HT-29 (cell line): ENCODE results near the gene CLEC4A. TPM values are rescaled to one million over a fixed set of nuclear protein-coding genes. Genes with fewer than 3 reads are reported as not detected.
A peak's percentile ranks its signal among the peaks of the same experiment; 100 is the strongest.
"Not testable (repeated sequence)": the region's sequence is repeated elsewhere in the genome, so short reads cannot be mapped to it uniquely, and the experiment has no call there.

Source experiments
- DNase-seq: peaks from one replicate; pipeline ENCODE4 v3.0.0-alpha.2; 2015; ENCODE audit warnings: low spot score
- total RNA-seq: library from RNA; depleted of rRNA; stranded (reverse); fragments of >200 nt; shearing (Covaris generic); gene quantifications from 2 replicates; pipeline ENCODE4 v1.2.3, GENCODE V29; 2014; rRNA removed

Gene CLEC4A
- total RNA-seq = 0.64 TPM in 1 of 2 replicates, not detected in the other

DNA sequence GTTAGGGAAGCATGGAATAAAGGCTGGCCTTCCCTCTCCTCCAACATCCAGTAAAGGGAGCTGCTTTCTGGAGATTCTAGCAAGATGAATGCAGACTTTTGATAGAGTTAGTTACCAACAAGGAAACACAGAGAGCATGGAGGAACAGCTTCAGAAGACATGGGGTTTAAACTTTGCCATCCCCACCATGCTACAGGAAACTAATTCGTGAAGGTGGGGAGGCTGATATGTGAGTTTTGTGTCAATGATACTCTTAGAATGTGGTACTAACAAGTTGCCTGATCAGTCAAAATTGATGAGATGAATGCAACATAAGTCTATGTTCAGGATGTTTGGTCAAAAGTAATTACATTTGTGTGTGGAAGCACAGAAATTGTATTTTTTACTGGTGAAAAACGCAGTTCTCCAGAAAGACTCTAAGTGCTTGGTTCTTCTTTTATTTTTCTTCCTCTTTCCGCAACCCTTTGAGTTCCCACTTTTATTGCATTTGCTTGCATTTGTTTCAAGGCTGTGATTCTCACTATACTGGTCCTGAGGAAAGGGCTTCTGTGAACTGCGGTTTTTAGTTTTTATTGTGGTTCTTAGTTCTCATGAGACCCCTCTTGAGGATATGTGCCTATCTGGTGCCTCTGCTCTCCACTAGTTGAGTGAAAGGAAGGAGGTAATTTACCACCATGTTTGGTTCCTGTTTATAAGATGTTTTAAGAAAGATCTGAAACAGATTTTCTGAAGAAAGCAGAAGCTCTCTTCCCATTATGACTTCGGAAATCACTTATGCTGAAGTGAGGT lies at the start of gene CLEC4A:
Gene CLEC4A (plus strand): TSS at position 494 of the 789 bp plus-strand sequence. CDS start 262 bp downstream, at position 756.
- no peak for DNase-seq

GRCh38 chr12:8075935-8076334 lies 47.5 kb upstream of the CLEC4A start:
- no peak for DNase-seq

GRCh38 chr12:8076366-8076765 lies 47.1 kb upstream of the CLEC4A start:
- no peak for DNase-seq

GRCh38 chr12:8077207-8077606 lies 46.2 kb upstream of the CLEC4A start:
- no peak for DNase-seq

GRCh38 chr12:8078398-8078797 lies 45.0 kb upstream of the CLEC4A start:
- DNase-seq = no peak

DNA sequence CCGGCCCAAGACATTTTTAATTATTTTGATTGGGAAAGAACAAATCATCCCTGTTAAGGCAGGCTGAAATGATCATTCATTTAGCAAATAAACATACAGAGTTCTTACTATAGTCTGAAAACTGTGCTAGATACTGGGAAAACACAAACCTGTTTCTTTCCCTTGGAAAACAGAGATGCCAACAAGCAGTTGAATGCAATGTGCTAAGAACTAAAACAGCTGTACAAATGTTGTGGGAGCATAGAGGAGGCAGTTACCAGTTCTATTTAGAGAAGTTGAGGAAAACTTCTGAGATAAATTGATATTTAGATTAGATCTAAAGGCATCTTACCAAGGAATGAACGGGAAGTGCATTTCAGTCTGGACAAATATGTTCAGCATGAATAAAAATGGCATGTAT lies 44.5 kb upstream of the CLEC4A start:
- DNase-seq = no peak

- no peak for DNase-seq
Observed at GRCh38 chr12:8080120-8080519, 43.3 kb upstream of the CLEC4A start.

DNA sequence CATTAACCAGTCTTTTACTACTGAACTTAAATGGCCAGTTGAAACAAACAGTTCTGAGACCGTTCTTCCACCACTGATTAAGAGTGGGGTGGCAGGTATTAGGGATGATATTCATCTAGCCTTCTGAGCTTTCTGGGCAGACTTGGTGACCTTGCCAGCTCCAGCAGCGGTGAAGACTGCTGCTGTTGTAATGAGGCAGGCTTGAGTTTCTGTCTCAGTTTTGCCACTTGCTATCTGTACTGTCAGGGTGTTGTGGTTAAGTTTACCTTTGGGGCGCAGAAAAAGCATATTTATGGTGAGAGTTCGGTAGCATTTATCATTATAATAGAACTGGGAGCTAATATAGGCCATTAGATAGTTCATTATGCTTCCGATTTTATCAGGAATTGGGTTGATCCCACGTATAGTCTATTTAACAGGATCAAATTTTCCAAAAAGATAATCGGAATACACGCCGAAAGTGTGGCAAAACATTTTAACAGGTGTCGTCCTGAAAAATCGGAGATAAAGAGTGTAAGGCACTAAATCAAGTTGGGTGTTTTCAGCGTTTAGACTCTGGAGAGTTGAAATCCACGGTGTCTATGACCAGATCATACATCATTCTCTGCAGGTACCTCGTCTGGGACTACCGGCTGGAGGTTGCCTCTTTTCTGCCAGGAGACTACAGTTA lies 42.0 kb upstream of the CLEC4A start:
- DNase-seq = peak; percentile 36

DNA sequence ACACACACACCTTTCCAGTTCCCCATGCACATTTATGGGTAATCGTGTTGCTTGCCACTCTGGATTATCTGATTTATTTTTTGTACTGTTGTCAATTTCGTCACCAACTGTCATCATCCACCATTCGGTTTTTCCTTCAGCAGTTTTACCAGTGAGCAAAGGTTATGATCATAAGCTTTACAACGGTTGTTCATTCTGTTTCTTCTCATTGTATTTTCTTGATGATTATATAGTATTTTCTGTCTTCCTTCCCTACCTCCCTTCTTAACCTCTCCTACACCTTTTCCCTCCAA lies 40.7 kb upstream of the CLEC4A start:
- DNase-seq = peak; percentile 2

DNA sequence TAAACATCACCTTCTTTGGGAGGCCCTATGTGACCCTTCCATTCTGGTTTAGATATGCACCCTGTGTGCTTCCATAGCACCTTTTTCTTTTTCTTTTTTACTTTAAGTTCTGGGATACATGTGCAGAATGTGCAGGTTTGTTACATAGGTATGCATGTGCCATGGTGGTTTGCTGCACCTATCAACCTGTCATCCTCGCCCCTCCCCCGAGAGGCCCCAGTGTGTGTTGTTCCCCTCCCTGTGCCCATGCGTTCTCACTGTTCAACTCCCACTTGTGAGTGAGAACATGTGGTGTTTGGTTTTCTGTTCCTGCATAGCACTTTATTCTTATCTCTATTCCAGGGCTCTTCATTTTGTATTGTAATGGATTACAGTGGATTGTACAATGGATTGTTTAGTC lies 39.1 kb upstream of the CLEC4A start:
- not testable (repeated sequence) for DNase-seq

GRCh38 chr12:8087666-8088065 lies 35.8 kb upstream of the CLEC4A start:
- DNase-seq = no peak

GRCh38 chr12:8088574-8088973 lies 34.8 kb upstream of the CLEC4A start:
- no peak for DNase-seq

DNA sequence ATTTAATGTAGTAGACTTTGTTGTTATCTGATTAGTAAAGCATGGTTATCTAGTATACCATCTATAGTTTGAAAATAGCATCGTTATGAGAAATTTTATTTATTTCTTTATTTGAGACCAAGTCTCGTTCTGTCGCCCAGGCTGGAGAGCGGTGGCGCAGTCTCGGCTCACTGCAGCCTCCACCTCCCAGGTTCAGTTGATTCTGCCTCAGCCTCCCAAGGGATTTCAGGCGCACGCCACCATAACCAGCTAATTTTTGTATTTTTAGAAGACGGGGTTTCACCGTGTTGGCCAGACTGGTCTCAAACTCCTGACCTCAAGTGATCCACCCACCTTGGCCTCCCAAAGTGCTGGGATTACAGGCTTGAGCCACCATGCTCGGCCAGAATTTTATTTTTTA lies 34.1 kb upstream of the CLEC4A start:
- DNase-seq = not testable (repeated sequence)

DNA sequence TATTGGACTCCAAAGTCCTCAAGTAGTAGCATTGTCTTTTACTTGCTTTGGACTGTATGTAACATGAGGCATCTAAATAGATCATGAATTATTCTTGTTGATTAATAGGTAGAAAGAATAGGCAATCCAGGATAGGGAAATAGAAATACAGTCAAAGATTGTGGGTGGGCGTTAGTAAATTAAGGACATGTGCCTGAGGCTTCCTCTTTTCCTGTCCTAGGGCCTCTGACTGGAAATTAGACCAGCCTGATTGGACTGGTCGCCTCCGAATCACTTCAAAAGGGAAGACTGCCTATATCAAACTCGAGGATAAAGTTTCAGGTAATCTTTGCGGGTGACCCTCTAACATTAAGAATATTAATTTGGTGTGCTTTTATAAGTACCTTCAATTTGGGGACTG lies 33.7 kb upstream of the CLEC4A start:
- no peak for DNase-seq

DNA sequence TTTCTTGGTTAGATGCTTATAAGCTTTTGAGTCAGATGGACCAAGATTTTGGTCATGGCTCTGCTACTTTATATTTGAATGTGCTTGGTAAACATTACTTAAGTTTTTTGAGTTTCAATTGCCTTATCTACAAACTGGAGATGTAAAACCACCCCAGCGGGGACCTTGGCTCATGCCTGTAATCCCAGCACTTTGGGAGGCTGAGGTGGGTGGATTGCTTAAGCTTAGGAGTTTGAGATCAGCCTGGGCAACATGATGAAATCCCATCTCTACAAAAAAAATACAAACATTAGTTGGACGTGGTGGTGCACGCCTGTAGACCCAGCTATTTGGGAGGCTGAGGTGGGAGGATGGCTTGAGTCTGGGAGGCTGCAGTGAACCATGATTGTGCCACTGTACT lies 30.1 kb upstream of the CLEC4A start:
- DNase-seq = no peak

DNA sequence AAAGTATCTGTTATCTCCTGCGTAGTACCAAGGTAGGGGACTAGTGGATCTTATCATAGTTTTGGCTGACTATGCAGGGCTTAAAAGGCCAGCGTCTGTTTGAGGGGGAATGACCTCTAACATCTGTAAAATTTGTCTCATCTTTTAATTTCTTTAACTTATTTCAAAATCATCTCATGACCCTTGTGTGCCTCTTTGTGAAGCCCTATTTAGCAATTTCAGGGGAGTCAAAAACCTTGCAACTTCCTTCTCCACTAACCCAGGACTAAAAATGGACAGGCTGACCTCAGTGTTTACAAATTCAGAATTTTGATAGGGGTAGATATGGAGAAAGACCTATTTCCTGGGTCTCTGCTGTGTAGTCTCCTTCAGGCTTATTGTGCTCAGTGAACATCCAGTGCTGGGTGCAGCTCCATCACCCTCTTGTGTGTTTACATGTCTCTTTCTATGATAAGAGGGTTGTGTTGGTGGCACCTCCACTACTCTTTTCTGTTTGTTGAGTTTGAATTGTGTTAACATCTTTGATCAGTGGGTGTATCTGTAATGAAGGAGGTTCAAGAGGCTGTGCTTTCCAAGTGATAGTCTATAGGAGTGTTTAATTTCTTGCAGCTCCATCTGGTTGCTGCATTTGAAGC lies 27.0 kb upstream of the CLEC4A start:
- DNase-seq = no peak

- DNase-seq = no peak
Observed at GRCh38 chr12:8099235-8099634, 24.2 kb upstream of the CLEC4A start.

GRCh38 chr12:8108808-8109398 lies 14.5 kb upstream of the CLEC4A start:
- peak; percentile 79 for DNase-seq

DNA sequence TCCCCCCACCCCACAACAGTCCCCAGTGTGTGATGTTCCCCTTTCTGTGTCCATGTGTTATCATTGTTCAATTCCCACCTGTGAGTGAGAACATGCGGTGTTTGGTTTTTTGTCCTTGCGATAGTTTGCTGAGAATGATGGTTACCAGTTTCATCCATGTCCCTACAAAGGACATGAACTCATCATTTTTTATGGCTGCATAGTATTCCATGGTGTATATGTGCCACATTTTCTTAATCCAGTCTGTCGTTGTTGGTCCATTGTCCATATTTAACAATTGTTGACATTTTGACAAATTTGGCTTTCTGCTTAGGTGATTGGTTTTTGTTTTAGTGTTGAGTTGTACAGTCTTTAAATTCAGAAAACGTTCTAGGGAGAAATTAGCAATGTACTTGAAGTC lies 10.3 kb upstream of the CLEC4A start:
- not testable (repeated sequence) for DNase-seq

- no peak for DNase-seq
Observed at GRCh38 chr12:8120072-8120713, 3.2 kb upstream of the CLEC4A start.

GRCh38 chr12:8127138-8127537 lies 3.7 kb downstream of the CLEC4A start:
- DNase-seq = no peak
